Measurements from ENCODE around the gene PHACTR3. TPM values are rescaled to one million over a fixed set of nuclear protein-coding genes. Genes with fewer than 3 reads are reported as not detected.

The PHACTR3 gene
- total RNA-seq, 1 donor from 2014 or later = 1.1 TPM

DNA sequence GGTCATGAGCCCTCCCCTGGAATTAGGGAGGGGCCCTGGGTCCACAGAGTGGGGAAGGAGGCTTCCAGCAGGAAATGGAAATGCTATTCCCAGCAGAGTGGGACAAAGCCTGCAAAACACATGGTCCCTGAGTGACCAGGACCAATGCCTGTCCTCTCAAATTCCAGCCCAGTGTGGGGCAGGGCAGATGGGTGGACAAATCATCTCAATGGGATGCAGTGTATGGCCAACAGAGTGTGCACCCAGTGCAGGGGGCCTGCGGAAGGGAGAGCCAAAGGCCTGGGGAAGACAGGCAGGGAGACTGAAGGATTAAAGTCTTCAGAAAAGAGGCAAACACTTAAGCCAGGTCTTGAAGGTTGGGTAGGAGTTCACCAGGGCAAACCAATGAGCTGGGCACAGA, 28.7 kb upstream of the PHACTR3 start:
- DNase-seq (ENCODE audit: low spot score, unreplicated experiment) = no peak
- H3K27me3 Mint-ChIP-seq = peaks cover 75% of the 10 kb centered on the region
- no peak overlapping the region for H3K4me3 Mint-ChIP-seq (ENCODE audit: low read depth)
- peaks cover 2% of the 10 kb centered on the region for H3K4me1 Mint-ChIP-seq (ENCODE audit: low read depth)
- no peaks in the 10 kb centered on the region for H3K9me3 Mint-ChIP-seq (ENCODE audit: low read depth)
- no peak overlapping the region for H3K27ac Mint-ChIP-seq
- H3K36me3 Mint-ChIP-seq (ENCODE audit: insufficient read depth) = no peaks in the 10 kb centered on the region
- TF ChIP-seq, protein P1, sequence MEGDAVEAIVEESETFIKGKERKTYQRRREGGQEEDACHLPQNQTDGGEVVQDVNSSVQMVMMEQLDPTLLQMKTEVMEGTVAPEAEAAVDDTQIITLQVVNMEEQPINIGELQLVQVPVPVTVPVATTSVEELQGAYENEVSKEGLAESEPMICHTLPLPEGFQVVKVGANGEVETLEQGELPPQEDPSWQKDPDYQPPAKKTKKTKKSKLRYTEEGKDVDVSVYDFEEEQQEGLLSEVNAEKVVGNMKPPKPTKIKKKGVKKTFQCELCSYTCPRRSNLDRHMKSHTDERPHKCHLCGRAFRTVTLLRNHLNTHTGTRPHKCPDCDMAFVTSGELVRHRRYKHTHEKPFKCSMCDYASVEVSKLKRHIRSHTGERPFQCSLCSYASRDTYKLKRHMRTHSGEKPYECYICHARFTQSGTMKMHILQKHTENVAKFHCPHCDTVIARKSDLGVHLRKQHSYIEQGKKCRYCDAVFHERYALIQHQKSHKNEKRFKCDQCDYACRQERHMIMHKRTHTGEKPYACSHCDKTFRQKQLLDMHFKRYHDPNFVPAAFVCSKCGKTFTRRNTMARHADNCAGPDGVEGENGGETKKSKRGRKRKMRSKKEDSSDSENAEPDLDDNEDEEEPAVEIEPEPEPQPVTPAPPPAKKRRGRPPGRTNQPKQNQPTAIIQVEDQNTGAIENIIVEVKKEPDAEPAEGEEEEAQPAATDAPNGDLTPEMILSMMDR (IDR thresholded peaks at IDR 0.05; ENCODE audit: unreplicated experiment) = no peak

DNA sequence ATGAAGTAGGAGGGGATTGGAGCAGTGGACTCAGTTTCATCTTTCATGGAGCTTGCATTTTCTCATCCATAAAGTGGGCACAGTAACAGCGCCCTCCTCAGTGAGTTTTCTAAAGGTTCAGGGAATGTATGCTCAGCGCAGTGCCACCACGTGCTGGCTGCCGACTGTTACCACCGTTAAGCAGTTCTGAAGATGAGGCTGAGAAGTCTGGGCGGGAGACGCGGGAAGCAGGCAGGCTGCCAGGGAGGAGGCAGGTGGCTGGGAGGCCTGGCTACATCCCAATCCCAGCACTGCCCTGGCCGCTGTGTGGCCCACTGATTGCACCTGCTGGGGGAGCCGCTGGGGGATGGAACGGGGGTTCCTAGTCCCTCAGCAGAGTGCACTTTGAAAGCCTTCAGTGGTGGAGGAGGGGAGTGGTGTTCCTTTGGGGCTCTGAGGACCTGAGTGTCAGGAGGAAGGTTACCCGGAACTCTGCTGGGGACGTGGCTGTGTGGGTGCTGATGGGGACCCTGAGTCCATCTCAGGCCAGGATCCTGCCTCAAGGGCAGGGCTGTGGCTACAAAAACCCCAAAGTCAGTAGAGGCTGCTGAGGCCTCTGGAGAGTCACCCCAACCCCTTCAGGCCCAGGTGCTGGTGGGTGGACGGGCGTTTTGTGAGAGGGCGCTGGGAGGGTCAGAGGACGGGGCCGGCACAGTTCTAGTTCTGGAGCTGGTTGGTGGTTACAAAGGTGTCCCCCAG, 28.0 kb upstream of the PHACTR3 start:
- H3K27ac Mint-ChIP-seq = no peak overlapping the region
- DNase-seq (ENCODE audit: low spot score, unreplicated experiment) = no peak

DNA sequence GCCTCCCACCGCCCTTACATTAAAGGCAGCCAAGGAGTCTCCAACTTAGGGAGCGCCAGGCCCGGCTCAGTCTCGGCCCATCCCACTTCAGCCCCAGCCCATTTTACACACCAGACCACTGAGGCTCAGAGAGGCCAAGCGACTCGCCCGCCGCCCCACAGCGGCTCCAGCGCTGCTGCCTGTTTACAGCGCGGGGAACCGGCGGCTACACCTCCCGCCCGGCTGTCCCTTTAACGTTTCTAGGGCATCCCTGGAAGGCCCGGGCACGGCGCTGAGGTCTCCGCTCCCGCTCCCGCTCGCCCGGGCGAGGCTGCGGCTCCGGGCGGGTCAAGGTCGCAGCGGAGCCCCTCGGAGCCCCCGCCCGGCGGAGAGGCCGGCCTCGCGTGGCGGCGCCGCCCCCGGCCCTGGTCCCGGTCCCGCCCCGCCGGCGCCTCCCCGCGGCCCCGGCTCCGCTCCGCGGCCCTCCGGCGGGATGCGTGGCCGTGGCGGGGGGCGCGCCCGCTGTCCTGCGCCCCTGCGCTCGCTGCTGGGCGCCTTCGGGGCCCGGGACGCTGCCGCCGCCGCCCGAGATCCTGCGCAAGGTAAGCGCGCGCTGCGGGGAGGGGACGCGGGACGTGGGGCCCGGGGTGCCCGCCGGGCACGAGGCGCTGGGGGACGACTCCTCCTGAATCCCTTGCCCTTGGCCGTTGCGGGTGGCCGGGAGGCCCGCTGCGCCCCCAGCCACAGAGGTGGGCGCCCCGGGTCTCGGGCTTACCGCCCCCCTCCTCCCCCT, 27.1 kb upstream of the PHACTR3 start:
- TF ChIP-seq, protein P1 (IDR thresholded peaks at IDR 0.05; ENCODE audit: unreplicated experiment) = no peak
- Mint-ChIP-seq H3K4me3 (ENCODE audit: low read depth) (no peak overlapping the region), H3K36me3 (ENCODE audit: insufficient read depth) (no peaks in the 10 kb centered on the region), H3K27ac (no peak overlapping the region), H3K9me3 (ENCODE audit: low read depth) (no peaks in the 10 kb centered on the region), H3K4me1 (ENCODE audit: low read depth) (no peaks in the 10 kb centered on the region), H3K27me3 (peaks cover 78% of the 10 kb centered on the region)
- no peak for DNase-seq (ENCODE audit: low spot score, unreplicated experiment)

More for the DNA sequence above, 28.0 kb upstream of the PHACTR3 start:
- H3K4me1 Mint-ChIP-seq (ENCODE audit: low read depth) = peaks cover 2% of the 10 kb centered on the region
- H3K4me3 Mint-ChIP-seq (ENCODE audit: low read depth) = no peak overlapping the region
- no peaks in the 10 kb centered on the region for H3K36me3 Mint-ChIP-seq (ENCODE audit: insufficient read depth)
- H3K27me3 Mint-ChIP-seq = peaks cover 78% of the 10 kb centered on the region
- H3K9me3 Mint-ChIP-seq (ENCODE audit: low read depth) = no peaks in the 10 kb centered on the region
- TF ChIP-seq, protein P1 (IDR thresholded peaks at IDR 0.05; ENCODE audit: unreplicated experiment) = peak; percentile 12

DNA sequence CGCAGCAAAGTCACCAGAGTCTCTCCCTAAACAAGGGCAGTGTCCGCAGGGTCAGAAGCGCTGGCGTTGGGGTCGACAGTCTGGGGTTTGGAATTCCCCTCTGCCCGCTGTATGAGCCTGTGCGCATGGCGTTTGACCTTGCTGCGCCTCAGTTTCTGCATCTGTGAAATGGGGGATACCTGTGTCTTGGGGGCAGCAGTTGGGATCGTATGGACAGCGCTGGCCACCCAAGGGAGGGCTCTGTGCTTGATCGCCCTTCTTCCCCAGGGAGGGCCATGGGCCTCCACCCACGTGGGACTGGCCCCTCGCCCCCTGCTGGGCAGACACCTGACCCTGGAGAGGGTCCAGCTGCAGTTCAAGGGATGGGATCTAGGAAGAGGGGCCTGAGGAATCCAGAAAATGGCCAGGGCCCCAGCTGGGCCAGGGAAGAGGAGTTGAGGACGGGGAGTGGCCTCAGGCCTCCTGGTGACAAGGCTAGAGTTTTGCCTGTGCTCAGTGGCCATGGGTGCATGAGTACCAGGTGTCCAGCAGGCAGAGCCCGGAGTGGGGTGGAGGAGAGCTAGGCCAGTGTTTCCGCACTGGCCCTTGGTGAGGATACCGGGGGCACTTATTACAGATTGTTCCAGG, 26.4 kb upstream of the PHACTR3 start:
- Mint-ChIP-seq H3K9me3 (ENCODE audit: low read depth) (no peaks in the 10 kb centered on the region), H3K27me3 (peaks cover 83% of the 10 kb centered on the region), H3K4me3 (ENCODE audit: low read depth) (no peak overlapping the region), H3K36me3 (ENCODE audit: insufficient read depth) (no peaks in the 10 kb centered on the region), H3K4me1 (ENCODE audit: low read depth) (no peaks in the 10 kb centered on the region), H3K27ac (no peak overlapping the region)
- no peak for DNase-seq (ENCODE audit: low spot score, unreplicated experiment)
- TF ChIP-seq, protein P1 (IDR thresholded peaks at IDR 0.05; ENCODE audit: unreplicated experiment) = peak; percentile 16

Data from progenitor cell of endocrine pancreas (in vitro differentiated cells).